ACHN (cell line): ENCODE data around the gene PRKCB.
"Not testable (repeated sequence)": the region's sequence is repeated elsewhere in the genome, so short reads cannot be mapped to it uniquely, and the experiment has no call there.

Experiments used
- DNase-seq: peaks from one replicate; pipeline ENCODE4 v3.0.0-alpha.2; 2015
- in situ Hi-C: cut with HindIII; loops from 2 replicates; pipeline ENCODE4 v1.10.0; 2017; ENCODE audit warnings: low sequenced_read_pairs, low pct_ligation_motif_present, low pct_unique_long_range_greater_than_20kb

PRKCB gene

GRCh38 chr16:23896832-23897821, 61.3 kb downstream of the PRKCB start:
- in situ Hi-C loops = no loop called here
- DNase-seq = no peak

GRCh38 chr16:23898682-23899430, 63.1 kb downstream of the PRKCB start:
- in situ Hi-C loops = no loop called here
- DNase-seq = no peak

GRCh38 chr16:23899869-23900268, 64.1 kb downstream of the PRKCB start:
- in situ Hi-C loops = no loop called here
- no peak for DNase-seq

GRCh38 chr16:23900480-23901177, 64.8 kb downstream of the PRKCB start:
- no peak for DNase-seq

GRCh38 chr16:23901178-23902033, 65.6 kb downstream of the PRKCB start:
- in situ Hi-C loops = no loop called here
- DNase-seq = no peak

More at GRCh38 chr16:23900480-23901177, 64.8 kb downstream of the PRKCB start:
- in situ Hi-C loops = no loop called here

- in situ Hi-C loops = no loop called here
- no peak for DNase-seq
Measured at GRCh38 chr16:23902034-23902747, 66.4 kb downstream of the PRKCB start.

GRCh38 chr16:23902748-23903414, 67.1 kb downstream of the PRKCB start:
- in situ Hi-C loops = no loop called here
- no peak for DNase-seq

GRCh38 chr16:23905027-23905426, 69.2 kb downstream of the PRKCB start:
- in situ Hi-C loops = no loop called here
- DNase-seq = peak; percentile 79

GRCh38 chr16:23907457-23907902, 71.7 kb downstream of the PRKCB start:
- DNase-seq = no peak
- in situ Hi-C loops = no loop called here

- in situ Hi-C loops = no loop called here
- DNase-seq = no peak
Measured at GRCh38 chr16:23907903-23908302, 72.1 kb downstream of the PRKCB start.

- no peak for DNase-seq
Measured at GRCh38 chr16:23908790-23909189, 73.0 kb downstream of the PRKCB start.

GRCh38 chr16:23909792-23910418, 74.1 kb downstream of the PRKCB start:
- DNase-seq = no peak
- in situ Hi-C loops = no loop called here

More at GRCh38 chr16:23908790-23909189, 73.0 kb downstream of the PRKCB start:
- in situ Hi-C loops = no loop called here

- in situ Hi-C loops = no loop called here
- DNase-seq = no peak
Measured at GRCh38 chr16:23914946-23915530, 79.3 kb downstream of the PRKCB start.

GRCh38 chr16:23916552-23916951, 80.8 kb downstream of the PRKCB start:
- DNase-seq, in situ Hi-C loops: not testable (repeated sequence)

GRCh38 chr16:23917621-23918020, 81.8 kb downstream of the PRKCB start:
- in situ Hi-C loops = no loop called here
- DNase-seq = no peak

GRCh38 chr16:23920446-23920845, 84.7 kb downstream of the PRKCB start:
- in situ Hi-C loops = no loop called here
- no peak for DNase-seq
